NCI-H2227 treated with DMSO at 0.1 percent for 48 hours (cell line): ENCODE data around the gene CABP4.
"Not testable (repeated sequence)": the region's sequence is repeated elsewhere in the genome, so short reads cannot be mapped to it uniquely, and the experiment has no call there.

Experiments
- DNase-seq: peaks from one replicate; lab custom pipeline; 2025; lab: John Stamatoyannopoulos, UW

CABP4 gene

DNA sequence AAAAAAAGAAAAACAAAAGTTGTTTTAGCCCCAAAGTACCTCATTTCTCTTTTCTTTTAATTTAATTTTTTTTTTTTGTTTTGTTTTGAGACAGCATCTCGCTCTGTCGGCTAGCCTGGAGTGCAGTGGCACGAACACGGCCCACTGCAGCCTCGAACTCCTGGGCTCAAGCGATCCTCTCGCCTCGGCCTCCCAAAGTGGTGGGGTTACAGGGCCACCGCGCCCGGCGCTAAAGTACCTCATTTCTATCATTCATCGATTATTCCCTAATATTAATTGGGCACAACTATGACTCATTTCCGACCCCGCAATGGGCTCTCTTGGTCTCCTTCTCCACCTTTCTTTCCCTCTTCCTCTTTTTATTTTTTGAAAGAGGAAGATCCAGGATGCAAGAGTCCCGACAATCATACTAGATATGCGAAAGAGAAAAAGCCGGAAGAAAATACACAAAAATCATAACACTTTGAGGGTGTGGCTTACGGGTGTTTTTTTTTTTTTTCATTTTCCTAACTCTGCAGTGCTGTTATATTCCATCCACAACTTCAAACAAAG, 27.2 kb downstream of the CABP4 start:
- no peak for DNase-seq

DNA sequence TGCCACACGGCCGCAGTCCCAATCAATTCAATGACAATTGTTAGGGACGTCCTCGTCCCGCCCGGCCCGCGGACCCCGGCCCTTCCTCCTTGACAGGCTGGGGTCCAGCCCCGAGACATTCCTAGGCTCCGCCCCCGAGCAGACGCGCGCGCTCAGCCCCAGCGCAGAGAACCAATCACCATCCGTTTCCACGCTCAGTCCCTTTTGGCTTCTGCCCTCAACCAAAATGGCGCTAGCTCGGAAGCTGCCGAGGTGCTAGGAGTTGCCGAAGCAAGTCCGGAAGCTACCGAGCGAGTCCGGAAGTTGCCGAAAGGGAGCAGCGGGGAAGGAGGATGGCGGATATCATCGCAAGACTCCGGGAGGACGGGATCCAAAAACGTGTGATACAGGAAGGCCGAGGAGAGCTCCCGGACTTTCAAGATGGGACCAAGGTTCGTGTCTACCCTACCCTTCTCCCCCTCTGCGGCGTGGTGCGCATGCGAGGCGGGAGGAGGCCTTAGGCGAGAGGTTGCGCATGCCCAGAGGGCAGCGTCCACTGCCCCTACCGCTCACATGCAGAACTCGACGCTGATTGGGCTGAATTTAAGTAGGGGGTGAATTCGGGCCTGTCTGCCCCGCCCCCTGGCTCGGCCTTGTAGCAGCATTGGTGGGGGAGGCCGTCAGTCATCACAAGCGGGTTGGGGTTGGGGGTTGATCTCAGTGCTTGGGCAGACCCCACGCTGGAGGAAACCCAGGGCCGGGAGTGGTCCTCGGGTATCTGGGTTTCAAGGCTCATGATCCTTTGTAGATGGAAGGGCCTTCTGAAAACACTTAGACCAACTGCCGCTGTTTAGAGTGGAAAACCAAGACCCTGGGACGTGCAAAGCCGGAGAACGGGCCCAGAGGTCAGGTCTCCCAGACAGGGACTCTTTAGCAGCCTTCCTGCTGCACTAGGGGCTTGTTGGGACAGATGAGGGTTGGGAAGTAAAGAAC, 28.0 kb downstream of the CABP4 start, which contains the start of gene AIP:
TSS of gene AIP (plus strand) at position 200 of the 972 bp plus-strand sequence. CDS start at position 333, 133 bp downstream.
- DNase-seq: peak; percentile 98

DNA sequence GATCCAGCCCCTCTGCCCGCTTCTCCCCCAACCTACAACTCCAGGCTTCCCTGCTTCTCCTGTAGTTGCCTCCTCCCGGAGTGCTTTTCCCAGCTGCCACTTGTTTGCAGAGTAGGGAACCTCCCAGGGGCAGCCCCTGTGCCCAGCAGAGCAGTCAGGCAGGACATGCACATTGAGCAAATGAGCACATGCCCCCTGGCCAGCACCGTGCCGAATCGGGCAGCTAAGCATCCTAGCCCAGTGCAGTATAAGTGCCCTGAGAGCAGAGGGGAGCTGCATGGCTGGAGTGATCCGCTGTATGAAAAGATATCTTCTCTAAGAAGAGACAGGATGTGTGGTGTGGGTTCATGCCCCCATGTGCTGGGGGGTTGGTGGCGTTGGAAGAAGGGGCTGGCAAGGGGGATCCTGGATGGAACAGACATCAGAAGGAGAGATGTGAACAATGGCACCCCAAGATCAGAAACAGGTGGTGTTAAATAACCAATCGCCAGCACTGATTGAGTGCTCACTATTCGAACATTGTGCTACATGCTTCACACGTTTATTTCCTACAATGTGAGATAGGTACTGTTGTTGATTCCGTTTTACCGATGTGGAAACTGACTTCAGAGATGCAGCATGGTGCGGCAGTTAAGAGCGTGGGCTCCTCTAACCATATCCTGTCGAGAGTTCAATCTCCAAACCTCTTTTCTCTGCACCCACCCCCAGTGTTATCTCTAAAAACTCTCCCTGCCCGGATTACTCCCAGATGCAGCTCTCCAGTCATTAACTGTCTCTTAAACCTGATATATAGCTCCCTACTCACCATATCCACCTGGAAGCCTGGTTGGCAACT, 28.9 kb downstream of the CABP4 start:
- DNase-seq: no peak

GRCh38 chr11:67484847-67485311, 29.7 kb downstream of the CABP4 start:
- DNase-seq: no peak

DNA sequence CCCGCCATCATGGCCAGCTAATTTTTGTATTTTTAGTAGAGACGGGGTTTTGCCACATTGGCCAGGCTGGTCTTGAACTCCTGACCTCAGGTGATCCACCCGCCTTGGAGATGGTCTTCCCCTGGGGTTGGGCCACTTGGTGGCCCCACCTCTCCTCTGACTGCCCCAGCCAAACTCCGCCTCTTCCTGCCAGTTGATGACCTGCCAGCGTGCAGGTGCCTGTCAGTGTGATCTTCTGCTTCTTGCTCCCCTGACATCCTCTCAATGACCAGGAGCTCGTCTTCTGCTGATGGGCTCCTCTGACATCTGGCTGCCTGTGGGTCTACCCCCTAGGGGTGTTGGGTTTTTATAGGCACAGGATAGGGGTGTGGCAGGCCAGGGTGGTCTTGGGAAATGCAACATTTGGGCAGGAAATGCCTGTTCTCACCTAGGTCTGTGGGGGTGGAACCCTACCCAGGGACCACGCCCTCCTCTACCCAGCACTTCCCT, 30.8 kb downstream of the CABP4 start:
- DNase-seq: not testable (repeated sequence)

- DNase-seq: no peak
Measured at GRCh38 chr11:67486481-67487195, 31.5 kb downstream of the CABP4 start.

DNA sequence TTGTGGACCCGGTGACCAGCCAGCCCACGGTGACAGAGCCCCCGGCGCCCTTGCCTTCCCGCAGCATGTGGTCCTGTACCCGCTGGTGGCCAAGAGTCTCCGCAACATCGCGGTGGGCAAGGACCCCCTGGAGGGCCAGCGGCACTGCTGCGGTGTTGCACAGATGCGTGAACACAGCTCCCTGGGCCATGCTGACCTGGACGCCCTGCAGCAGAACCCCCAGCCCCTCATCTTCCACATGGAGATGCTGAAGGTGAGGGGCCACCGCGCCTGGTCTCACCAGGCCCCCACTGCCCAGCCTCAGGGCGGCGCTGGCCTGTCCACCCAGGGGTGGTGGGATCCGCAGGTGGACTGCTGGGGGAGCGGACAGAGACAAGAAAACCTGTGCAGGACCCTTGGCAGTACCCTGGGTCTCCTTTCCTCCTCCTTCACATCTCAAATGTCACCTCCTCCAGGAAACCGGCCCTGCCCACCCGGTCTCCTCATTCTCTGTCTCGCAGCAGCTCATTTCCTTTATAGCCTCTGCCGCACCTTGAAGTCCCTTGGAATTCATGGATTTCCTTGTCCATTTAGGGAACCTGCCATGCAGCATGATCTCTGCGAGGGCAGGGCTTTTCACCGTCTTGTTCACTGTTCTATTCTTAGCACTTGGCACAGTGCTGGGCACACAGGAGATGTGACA, 34.2 kb downstream of the CABP4 start:
- DNase-seq: no peak

GRCh38 chr11:67489885-67490726, 35.0 kb downstream of the CABP4 start:
- no peak for DNase-seq

GRCh38 chr11:67490727-67491065, 35.5 kb downstream of the CABP4 start:
- DNase-seq: no peak

GRCh38 chr11:67491276-67492068, 36.3 kb downstream of the CABP4 start:
- no peak for DNase-seq

DNA sequence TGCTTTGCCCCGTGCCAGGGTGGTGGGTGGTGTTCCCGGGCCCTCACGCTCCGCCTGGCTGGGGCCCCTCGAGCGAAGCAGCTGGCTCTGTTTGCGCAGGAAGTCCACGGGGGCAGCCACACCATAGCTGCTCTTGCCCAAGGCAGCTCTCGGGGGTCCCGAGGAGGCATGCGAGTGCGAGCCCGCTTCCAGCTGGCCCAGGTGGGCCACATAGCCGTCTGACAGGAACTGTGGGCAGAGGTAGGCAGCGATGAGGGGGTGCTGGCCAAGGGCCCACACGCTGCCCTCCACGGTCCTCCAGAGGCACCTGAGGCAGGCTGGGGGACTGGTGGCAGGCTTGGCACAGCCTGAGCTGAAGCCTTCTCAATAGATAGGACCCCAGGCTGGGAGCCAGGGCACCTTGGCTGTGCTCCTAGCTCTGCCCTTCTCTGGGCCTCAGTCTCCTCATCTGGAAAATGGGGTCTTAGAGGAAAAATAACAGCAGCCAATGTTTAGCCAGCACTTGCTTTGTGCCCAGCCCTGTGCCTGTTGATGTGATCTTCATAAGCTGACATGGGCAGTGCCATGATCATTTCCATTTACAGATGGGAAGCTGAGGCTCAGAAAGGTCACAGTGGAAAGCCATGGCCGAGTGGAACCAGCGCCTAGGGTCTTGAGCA, 37.0 kb downstream of the CABP4 start:
- DNase-seq: no peak

GRCh38 chr11:67492801-67493547, 37.8 kb downstream of the CABP4 start:
- no peak for DNase-seq

GRCh38 chr11:67493548-67494370, 38.6 kb downstream of the CABP4 start:
- DNase-seq: no peak

GRCh38 chr11:67494371-67495233, 39.4 kb downstream of the CABP4 start:
- no peak for DNase-seq

DNA sequence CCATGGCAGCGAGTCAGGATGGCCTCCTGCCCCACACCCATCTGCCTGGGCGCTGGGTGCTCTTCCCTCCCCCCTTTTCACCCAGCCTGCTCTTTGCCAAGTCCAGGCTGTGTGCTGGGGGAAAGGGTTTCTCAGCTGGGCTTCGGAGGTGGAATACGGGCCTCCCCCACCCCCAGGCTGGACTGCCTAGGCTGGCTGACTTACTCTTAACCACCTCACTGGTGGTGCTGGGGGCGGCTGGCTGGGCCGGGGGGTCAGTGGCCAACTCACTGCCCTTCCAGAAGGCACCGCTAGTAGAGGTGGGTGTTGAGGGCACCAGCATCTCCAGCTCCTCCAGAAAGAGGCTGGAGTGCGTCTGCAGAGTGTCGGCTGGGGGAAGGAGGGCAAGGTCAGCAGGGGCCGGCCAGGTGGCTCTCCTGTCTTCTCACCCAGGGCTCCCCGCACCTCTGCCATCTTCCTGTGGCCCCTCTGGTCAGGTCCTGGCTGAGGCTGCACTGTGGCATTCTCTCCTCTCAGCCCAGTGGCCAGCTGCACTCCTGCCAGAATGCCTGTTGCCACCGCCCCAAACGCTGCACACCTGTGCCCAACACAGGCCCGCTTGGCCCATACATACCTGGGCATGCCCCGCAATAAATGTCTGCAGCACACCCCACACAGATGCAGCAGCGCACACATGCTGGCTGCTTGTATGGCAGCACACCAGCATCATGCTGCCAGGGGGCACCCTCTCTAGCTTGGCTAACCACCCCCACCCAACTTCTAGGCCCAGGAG, 40.3 kb downstream of the CABP4 start:
- DNase-seq: no peak
